M059J (cell line): ENCODE results near the gene ENGASE. TPM values are rescaled to one million over a fixed set of nuclear protein-coding genes. Genes with fewer than 3 reads are reported as not detected.
"Not testable (repeated sequence)": the region's sequence is repeated elsewhere in the genome, so short reads cannot be mapped to it uniquely, and the experiment has no call there.

Experiments
- DNase-seq: peaks from one replicate; pipeline ENCODE4 v3.0.0-alpha.2; 2012; ENCODE audit warnings: low read depth
- total RNA-seq: library from RNA; depleted of rRNA; stranded (reverse); fragments of >200 nt; shearing (Covaris generic); gene quantifications from 2 replicates; pipeline ENCODE4 v1.2.3, GENCODE V29; 2014

The ENGASE gene
- total RNA-seq, 1 experiment from 2014 or later = 5.0 TPM

DNA sequence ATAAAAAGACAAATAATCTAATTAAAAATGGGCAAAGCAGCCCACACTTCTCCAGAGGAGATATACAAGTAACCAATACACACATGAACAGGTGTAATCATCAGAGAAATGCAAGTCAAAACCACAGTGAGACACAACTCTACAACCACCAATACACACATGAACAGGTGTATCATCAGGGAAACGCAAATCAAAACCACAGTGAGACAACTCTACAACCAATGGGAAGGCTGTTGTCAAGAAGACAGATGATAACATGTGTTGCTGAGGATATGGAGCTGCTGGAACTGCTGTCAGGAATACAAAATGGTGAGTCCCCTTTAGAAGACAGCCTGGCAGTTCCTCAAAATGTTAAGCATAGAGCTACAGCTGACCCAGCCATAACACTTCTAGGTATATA lies 22.5 kb upstream of the ENGASE start:
- no peak for DNase-seq

GRCh38 chr17:79053251-79053925 lies 21.2 kb upstream of the ENGASE start:
- DNase-seq = peak; percentile 59

- no peak for DNase-seq
Measured at GRCh38 chr17:79054200-79054960, 20.2 kb upstream of the ENGASE start.

DNA sequence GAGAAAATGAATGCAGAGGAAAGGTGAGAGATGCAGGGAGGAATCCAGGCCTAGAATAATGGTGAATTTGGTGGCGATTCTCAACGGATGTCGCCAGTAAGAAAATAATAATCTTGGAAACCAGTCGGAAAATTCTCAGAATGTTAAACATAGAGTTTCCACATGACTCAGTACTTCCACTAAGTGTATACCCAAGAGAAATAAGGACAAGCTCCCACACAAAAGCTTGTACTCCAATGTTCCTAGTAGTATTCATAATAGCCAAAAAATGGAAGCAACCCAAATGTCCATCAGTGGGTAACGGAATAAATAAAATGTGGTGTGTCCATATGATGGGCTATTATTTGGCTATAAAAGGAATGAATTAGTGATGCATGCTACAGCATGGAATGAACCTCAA lies 19.4 kb upstream of the ENGASE start:
- DNase-seq = no peak

GRCh38 chr17:79057737-79058385 lies 16.8 kb upstream of the ENGASE start:
- DNase-seq = no peak

DNA sequence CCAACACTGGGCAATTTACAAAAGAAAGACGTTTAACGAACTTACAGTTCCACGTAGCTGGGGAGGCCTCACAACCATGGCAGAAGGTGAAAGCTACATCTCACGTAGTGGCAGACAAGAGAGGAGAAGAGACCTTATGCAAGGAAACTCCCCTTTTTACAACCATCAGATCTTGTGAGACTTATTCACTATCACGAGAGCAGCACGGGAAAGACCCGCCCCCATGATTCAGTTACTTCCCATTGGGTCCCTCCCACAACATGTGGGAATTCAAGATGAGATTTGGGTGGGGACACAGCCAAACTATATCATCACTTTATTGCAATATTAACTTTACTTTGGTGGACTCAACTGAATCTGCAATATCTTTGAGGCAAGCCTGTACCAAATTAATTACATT lies 11.9 kb upstream of the ENGASE start:
- no peak for DNase-seq

- no peak for DNase-seq
Measured at GRCh38 chr17:79064026-79064425, 10.6 kb upstream of the ENGASE start.

DNA sequence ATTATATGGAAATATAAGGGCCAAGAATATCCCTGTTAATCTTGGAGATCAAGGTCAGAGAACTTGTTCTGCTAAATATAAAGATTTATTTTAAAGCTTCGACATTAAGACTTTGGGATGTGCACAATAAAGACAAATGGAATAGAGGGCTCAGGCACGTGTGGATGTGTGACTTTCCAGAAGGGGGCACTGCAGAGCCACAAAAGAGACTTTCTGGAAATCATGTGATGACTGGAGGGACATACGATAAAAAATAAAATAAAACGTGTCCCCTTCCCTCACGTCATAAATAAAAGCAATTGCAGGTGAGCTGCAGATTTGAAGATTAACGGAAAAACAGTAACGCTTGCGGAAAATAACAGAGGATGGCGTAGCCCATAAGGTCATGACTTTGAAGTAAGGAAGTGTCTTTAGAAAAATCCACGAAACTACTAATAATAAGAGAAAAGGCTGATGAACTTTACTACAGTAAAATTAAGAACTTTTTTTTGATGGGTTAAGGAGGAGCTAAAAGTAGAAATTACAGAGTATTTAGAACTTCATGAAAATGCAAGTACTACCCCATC lies 9.4 kb upstream of the ENGASE start:
- DNase-seq = peak; percentile 31

DNA sequence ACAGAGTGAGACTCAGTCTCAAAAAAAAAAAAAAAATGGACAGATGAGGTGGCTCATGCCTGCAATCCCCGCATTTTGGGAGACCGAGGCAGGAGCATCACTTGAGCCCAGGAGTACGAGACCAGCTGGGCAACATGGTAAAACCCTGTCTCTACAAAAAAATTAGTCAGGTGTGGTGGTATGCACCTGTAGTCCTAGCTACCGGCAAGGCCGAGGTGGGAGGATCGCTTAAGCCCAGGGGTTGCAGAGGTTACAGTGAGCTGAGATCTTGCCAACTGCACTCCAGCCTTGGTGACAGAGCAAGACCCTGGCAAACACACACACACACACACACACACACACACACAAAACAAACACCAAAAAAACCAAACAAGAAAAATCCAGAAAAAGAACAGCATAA lies 7.7 kb upstream of the ENGASE start:
- DNase-seq = no peak

DNA sequence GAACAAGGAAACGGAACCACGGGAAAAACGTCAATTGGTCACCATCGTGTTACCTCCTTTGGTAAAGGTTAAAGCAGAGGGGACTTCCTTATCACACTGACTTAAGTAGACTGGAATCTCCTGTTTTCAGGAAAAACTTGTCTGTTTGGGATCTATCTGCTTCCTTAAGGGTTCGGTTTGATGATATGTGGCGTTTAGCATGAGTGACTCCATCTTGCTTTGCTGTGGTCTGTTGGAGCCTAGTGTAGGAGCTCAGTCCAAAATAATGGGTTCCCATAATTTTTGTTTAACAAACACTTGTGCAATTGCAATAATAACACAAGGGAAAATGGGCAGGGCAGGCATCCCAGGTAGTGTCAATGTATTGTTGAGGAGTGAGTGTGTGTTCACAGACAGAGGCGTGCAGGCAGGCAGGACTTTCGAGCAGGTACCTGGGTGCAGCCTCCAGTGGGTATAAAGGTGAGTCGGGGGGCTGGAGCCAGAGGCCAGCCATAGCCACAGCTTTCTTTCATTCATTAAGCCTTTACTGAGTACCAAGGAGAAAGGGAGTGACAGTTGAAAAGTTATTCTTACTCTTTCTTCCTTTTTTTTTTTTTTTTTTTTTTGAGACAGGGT lies 4.3 kb upstream of the ENGASE start:
- no peak for DNase-seq

GRCh38 chr17:79071161-79071740 lies 3.4 kb upstream of the ENGASE start:
- no peak for DNase-seq

DNA sequence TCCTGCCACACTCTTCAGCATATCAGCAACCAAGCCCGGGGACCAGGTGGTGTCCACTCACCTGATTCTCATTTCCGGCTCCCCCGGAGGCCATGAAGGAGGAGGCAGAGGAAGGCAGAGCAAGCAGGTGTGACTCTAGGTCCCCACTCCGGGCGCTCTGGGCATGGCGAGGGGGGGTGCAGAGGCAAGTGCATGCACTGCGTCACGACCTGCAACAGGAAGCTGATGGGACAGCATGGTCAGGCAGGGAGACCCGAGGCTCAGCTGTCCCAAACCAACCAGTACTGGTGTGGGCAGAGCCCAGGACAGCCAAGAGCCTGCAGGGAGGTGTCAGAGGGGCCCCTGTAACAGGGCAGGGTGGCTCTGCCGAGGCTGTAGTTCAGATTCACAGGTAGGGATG lies 2.1 kb upstream of the ENGASE start:
- no peak for DNase-seq

DNA sequence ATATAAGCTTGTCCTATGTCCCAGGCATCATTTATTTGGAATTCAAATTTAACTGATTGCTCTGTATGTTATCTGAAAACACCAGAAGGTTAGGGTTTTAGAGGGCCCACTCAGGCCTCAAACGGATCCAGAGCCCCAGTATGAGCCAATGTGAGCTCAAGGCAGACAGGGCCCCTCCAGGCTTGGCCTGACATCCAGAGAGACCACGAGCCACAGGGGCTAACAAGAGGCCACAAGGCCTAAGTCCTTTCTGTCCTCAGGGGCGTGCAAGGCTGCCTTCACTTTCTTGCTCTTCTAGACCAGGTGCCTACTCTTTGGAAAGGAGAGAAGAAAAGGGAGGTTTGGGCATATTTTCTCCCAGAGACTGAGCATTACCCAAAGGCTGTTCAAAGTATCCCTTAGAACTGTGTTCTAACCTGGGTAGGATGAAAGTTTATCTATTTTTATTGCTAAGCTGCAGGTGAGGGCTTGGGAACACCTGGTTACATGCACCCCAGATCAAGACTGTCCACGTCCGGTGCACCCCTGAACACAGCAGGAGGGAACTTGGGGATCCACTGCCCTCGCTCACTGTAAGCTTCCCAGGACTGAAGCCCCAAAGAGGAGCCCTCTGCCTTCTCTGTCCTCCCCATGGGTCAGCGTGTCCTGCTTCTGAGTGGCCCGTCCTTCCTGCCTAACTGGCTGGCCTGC lies 1.5 kb upstream of the ENGASE start:
- DNase-seq = no peak

GRCh38 chr17:79073706-79074088 lies 927 bp upstream of the ENGASE start:
- DNase-seq = no peak

DNA sequence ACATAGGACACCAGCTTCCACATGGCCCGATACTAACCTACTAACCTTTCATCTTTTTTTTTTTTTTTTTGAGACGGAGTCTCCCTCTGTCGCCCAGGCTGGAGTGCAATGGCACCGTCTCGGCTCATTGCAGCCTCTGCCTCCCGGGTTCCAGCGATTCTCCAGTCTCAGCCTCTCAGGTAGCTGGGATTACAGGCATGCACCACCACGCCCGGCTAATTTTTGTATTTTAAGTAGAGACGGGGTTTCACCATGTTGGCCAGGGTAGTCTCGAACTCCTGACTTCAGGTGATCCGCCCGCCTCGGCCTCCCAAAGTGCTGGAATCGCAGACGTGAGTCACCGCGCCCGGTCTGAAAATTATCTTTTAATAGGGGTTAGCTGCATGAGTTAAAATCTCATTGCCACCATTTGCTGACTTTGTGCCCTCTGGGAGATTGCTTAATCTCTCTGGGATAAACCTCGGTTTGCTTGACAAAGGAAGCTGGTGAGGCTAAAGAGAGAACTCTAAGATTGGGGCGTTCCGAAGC lies 439 bp upstream of the ENGASE start:
- DNase-seq = not testable (repeated sequence)

DNA sequence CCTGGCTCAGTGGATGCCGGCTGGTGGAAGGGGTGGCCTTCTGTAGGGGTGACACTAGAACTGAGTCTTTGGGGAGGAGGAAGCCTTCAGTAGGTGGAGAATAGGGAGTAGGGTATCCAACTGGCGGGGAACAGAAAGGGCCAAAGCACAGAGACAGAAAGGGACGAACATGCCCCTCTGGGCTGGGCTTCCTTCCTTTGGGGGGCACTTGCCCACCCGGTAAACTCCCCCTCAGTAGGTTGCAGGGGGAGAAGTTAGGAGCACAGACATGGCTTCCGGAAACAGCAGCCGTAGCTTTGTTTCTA lies 774 bp downstream of the ENGASE start:
- no peak for DNase-seq

- DNase-seq = no peak
Measured at GRCh38 chr17:79075861-79076406, 1.3 kb downstream of the ENGASE start.

- no peak for DNase-seq
Measured at GRCh38 chr17:79077587-79077986, 3.0 kb downstream of the ENGASE start.

GRCh38 chr17:79078476-79079190 lies 4.0 kb downstream of the ENGASE start:
- DNase-seq = no peak
